Right hindlimb (tissue), 1 donor: ENCODE results near the gene SLC6A18.

Experiments used
- DNase-seq: peaks from one replicate; pipeline ENCODE4 v3.0.0-alpha.2; 2018

SLC6A18 gene

DNA sequence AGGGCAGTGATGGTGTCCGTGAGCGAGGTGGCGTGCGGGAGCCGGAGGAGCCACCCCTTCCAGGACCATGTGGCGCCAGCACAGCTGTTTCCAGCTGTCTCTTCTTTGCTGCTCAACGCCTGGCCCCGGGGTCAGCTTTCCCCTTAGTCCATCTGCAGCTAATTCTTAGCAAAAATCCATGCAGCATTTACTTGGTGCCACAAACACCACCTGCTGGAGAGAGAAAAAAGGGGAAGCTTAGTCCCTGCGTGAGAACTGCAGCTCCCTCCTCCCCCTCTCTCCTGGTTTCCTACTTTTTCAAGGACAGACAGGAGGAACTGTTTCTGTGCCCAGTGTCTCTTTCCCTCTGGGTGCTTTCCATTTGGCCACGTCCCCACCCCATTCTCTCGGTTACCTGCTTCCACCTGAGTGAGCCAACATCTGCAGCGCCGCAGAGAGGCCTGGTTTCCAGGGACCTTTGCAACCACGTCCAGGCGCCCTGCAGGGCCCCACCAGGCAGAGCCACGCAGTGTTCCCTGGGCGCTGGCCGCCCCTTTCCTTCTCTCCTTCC, 20.4 kb upstream of the SLC6A18 start:
- DNase-seq = peak; percentile 74

DNA sequence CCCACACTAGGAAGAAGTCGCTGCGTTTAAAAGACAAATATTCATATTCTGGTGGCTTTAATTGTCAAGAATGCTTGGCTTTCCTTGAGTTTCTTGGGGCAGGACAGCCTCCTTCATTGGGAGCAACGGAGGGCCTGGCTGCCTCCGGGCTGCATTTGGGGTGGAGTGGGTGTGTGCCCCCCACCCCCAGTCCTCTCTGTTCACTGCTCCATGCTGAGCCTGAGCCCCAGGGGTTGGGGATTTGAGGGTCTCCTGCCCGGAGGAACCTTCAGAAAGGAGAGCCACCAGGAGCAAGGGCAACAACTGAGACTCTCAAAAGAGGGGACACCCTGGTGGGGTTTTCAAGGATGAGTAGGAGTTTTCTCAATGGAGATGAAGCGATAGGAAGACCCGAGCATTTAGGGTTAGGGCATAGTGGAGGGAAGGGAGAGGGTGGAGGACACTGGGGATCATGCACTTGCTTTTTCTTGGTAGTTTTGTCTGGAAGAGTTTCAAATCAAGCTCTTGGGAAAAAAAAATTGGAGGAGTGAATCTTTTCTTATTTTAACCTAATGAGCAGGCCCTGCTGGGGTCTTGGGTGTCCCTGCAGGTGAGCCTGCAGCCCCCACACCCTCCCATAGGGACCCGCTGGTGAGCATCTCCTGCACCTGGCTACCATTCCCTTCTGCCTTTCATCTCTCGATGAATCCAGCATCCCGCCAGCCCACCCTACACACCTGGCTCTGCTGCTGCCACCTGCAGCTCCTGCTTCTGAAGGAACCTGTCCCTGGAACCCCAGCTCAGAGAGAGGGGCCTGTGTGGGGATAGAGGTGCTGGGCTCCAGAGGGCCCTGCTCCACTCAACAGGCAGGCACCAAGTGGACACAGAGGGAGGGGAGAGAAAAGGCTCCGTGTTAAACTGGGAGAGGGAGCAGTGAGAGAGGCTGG, 19.7 kb upstream of the SLC6A18 start:
- no peak for DNase-seq

DNA sequence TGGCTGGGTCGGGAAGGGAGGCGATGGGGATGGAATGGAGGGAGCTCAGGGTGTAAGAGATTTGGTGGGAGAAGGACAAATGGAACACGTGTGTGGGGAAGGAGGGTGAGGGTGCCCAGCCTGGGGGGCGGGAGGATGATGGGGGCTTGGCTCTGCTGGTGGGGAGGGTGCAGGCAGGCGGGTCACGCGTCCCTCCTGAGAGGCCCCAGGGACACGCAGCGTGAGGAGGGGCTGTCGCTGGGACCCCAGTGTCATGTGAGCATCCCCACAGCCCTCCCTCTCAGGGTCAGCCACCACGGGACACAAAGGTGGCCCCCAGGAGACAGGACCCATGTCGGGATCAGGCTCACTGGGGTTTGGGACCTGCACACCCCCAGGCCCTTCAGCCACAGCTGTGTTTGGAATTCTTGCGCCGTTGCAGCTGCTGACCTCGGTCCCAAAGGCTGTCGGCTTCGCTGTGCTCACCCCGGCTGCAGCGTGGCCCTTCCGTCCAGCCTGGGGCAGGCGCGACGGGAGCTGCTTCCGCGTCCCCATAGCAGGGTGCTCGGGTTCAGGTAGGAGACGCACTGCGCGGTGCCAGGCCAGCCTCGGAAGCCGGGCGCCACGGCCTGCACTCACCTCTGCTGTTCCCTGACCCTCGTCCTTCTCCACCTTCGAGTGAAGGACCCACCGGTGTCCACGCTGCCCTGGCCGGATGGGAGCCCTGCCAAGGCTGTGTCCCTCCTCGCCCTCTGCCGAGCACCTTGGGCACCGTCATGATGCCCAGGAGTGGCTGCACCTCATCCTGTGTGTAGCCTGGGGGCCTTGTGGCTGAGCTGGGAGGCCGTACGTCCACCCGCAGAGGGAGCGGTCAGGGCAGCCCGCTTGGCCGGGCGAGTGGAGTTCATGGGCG, 18.4 kb upstream of the SLC6A18 start:
- no peak for DNase-seq

DNA sequence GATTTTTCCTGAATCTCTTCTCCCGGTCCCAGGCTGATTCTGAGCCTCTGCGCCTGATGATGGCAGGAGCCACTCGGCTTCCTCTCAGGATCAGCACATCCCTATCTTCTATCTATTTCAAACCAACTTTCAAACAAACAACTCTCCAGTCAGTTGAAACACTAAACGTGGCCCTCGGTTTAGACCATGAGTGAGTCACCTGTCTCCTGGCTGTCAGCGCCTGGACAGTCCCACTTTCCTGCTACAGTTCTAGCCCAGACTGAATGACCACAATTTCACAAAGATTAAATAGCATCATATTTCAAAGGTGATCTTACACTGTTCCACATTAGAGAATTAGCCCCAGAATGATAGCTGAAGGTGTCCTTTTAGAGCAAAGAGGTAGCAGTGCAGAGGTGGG, 17.6 kb upstream of the SLC6A18 start:
- no peak for DNase-seq

DNA sequence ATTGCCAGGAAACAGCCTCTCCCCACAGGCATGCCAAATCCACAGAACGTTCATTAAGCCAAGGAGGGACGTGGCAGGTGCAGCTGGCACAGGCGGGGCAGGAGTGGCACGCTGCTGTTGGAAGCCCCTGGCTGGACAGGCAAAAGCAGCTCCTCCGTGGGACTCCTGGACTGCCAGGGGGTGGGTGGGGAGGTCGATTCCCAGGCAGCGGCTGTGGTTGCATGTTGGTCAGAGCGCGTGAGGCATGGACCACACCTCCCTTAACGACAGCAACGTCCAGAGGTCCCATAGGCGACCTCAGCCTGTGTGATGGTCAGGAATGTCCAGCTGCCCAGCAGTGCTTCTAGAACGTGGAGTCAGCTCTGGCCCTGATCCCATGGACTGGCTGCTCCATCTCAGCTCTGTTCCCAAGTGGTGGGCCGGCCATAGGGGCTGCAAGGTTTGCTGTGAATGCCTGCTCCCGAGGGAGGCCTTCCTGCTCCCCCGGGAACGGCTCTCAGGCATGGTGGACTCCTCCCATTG, 16.9 kb upstream of the SLC6A18 start:
- no peak for DNase-seq

DNA sequence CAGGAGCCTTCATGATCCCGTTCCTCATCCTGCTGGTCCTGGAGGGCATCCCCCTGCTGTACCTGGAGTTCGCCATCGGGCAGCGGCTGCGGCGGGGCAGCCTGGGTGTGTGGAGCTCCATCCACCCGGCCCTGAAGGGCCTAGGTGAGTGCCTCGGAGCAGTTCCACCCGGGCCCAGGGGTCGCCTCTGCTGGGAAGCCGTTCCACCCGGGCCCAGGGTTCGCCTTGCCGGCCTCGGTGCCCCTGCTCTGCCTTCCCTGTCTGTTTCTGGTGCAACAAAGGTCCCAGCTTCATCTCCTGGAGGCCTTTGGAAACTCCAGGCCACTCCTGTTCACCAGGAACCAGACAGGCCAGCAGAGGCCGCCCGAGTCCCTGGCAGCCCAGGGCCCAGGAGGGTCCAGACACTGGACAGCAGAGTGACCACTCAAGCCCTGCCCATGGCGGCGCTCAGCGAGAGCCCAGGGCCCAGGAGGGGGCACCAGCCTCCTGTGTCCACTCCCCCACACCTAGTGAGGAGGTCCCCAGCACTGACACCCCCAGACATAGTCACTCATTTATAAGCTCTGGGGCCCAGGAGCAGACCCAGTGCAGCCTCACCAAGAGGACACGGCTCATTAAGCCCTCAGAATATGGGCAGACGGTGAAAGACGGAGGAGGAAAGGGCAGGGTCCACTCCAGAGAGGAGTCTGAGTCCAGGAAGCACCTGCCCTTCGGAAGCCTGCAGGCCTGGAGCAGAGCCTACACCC, 16.3 kb upstream of the SLC6A18 start:
- no peak for DNase-seq

DNA sequence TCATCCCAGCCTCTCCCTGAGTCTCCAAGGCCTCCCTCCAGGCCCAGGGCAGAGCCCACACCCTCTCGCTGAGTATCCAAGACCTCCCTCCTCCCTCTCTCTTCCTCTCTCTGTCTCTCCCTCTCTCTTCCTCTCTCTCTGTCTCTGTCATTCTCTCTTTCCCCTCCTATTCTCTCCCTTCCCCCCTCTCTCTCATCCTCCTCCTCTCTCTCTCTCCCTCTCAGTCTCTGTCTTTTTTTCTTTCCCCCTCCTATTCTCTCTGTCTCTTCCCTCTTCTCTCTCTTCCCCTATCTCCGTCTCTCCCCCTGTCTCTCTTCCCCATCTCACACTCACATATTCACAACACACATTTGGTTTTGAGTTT, 15.7 kb upstream of the SLC6A18 start:
- DNase-seq = no peak

DNA sequence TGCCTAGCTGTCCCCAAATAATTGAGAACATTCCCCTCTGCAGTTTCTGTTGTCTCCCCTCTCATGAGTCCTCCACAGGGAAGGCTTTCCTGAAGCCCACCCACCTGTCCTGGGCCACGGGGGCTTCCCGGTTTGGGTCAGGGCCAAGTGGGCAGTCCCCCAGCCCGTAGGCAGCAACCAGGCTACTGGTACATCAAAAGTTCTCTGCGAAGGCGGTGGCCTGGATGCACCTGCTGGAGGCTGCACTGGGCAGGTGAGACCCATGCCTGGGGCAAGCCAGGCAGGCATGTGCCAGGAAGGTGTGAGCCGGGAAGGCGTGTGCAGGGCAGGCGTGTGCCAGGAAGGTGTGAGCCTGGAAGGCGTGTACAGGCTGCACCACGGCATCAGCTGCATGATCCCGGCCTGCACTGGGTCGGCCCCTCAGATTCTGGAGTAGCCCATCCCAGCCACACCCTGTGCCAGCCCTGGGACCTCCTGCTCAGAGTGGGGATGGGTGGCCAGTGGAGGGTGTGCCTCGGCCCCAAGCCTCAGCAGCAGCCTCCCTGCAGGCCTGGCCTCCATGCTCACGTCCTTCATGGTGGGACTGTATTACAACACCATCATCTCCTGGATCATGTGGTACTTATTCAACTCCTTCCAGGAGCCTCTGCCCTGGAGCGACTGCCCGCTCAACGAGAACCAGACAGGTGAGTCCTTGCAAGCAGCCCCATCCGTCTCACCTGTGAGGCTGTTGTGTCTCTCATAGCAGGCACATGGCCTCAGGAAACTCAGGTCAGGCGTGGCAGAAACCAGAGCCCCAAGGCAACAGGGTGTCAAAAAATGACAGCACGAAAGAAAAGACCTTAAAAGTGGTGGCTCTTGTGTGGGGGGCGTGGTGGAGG, 15.0 kb upstream of the SLC6A18 start:
- no peak for DNase-seq

DNA sequence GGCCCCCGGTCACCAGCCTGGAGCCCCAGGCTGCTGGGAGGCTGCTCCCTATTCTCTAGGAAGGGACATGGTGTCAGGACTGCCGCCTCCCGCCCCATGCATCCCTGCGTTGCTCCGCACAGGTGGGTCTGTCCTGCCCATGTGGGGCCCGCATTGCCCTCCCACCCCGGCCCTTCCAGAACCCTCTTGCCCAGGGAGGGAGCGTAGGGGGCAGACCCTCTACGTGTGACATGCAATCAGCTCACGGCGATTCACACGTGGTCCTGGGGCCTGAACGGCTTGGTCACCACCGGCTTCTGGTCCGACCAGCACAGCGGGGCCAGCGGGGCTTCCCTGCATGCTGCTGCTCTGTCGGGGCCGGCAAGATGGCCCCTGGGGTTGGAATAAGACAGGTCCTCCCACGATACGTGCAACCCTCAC, 14.3 kb upstream of the SLC6A18 start:
- no peak for DNase-seq

DNA sequence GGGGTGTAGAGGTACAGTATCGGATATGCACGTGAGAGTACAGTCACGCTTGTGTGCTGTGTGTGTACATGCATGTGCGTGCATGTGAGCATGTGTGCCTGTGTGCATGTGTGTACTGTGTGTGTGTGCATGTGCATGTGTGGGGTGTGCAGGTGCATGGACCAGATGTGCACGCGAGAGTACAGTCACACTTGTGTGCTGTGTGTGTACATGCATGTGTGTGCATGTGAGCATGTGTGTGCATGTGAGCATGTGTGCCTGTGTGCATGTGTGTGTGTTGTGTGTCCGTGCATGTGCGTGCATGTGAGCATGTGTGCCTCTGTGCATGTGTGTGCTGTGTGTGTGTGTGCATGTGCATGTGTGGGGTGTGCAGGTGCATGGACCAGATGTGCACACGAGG, 13.5 kb upstream of the SLC6A18 start:
- DNase-seq = no peak

DNA sequence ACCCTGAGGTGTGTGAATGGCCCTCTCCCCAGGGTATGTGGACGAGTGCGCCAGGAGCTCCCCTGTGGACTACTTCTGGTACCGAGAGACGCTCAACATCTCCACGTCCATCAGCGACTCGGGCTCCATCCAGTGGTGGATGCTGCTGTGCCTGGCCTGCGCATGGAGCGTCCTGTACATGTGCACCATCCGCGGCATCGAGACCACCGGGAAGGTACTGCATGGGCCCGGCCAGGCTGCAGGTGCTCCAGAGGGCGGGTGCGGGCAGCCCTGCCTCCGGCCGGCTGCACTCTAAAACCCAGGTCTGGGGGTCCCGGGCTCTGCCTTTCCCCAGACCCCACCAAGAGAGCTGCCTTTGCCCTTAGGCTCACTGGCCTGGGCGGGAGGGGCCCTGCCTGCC, 12.9 kb upstream of the SLC6A18 start:
- DNase-seq = no peak

DNA sequence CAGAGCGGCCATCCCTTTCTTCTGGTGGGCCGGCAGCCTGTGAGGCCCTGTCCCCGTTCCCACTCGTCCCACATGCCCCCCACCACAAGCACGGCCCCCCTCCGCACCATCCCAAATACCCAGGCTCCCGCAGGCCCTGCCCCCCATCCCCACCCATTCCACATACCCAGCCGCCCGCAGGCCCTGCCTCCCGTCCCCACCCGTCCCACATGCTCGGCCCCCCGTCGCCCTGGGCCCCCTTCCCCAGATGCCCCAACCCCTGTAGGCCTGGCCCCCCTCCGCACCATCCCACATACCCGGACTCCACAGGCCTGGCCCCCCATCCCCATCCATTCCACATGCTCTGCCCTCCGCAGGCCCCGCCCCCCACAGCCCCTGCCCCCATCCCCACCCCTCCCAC, 12.3 kb upstream of the SLC6A18 start:
- no peak for DNase-seq

DNA sequence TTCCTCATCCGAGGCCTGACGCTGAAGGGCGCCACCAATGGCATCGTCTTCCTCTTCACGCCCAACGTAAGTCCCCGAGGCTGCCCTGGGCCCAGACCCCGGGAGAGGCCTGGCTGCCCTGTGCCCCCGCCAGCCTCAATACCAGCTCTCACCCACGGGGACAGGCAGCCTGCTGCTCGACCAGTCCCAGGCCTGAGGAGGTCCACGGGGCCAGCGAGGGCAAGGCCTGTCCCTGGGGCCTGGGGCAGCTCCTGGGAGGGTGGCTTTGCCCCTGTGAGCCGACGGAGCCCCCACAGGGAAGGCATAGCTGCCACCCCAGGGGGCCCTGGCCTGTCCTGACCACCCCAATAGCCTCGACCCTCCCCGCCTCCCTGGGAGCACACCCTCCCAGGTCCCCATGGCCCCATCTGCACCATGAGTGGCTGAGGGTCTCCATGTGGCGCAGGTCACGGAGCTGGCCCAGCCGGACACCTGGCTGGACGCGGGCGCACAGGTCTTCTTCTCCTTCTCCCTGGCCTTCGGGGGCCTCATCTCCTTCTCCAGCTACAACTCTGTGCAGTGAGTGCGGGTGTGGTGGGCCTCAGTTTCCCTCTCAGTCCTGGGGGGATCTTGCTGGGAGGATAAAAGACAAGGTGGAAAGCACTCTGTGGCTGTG, 11.5 kb upstream of the SLC6A18 start:
- DNase-seq = no peak

DNA sequence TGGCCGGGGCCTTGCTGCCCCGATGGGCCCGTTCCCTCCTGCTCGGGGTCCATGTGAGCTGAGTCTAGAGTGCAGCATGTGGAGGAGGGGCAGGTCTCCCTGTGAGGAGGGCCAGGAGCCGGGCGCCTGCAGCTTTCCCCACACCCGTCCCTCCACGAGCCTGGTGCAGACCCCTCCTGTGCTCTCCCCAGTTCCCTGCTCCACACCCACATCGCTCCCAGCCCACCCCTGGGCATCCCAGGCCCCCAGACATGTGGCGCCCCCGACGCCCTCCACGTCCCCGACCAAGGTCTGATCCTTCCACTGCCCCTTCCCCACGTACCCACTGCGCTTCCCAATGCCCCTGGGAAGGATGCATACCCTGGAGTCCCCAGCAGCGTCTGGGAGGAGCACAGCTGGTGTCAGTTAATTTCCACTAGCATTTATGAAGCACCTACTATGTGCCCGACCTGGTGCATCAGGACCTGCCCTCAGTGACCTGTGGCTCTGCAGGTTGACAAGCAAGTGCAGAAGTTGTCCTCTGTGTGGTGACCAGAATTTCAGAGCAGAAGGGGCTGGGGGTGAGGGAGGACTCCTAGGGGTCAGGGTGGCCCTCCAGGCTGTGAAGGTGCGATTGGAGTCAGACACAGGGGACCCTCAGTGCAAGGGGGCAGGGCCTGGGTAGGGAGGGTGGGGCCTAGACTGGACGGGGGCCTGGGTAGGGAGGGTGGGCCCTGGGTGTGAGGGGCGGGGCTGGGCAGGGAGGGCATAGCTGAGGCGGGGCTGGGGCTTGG, 10.8 kb upstream of the SLC6A18 start:
- DNase-seq = no peak

DNA sequence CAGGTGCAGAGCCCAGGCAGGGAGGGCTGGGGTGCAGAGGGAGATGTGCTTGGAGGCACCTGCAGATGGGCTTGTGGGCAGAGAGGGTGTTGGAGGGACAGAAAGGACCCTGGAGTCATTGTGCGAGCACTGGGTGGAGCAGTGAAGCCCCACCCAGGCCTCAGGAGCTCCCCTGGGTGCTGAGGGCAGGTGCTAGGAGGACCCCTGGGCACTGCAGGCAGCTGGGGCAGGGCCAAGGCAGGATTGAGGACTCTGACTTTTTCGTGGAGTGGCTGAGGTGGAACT, 10.3 kb upstream of the SLC6A18 start:
- no peak for DNase-seq

DNA sequence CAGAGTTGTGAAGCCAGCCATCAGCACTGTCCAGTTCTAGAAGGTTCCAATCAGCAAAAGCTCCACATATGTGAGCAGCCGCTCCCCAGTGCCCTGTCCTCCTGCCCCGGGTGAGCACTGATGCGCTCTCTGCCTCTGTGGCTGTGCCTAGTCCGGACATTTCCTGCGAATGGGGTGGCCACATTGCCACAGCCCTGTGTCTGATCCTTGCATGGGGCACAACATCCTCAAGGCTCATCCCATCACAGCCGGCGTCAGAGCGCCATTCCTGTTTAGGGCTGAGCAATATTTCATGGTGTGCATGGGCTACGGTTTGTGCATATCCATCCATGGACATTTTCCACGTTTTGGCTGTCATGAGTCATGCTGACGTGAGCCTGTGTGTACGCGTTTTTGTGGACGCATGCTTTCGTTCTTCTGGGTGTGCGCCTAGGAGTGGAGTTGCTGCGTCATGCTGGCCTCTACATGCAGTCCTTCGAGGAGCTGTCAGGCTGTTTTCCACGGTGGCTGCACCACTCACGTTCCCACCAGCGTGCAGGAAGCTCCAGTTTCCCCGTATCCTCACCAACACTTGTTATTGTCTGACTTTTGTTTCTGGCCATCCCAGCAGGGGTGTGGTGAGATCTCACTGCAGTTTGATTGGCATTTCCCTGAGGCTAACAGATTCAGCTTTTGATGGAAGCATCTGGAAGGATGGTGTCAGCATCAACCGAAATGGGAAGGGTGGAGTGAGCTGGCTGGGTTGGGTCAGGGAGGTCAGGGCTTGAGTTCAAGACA, 9.7 kb upstream of the SLC6A18 start:
- DNase-seq = no peak

DNA sequence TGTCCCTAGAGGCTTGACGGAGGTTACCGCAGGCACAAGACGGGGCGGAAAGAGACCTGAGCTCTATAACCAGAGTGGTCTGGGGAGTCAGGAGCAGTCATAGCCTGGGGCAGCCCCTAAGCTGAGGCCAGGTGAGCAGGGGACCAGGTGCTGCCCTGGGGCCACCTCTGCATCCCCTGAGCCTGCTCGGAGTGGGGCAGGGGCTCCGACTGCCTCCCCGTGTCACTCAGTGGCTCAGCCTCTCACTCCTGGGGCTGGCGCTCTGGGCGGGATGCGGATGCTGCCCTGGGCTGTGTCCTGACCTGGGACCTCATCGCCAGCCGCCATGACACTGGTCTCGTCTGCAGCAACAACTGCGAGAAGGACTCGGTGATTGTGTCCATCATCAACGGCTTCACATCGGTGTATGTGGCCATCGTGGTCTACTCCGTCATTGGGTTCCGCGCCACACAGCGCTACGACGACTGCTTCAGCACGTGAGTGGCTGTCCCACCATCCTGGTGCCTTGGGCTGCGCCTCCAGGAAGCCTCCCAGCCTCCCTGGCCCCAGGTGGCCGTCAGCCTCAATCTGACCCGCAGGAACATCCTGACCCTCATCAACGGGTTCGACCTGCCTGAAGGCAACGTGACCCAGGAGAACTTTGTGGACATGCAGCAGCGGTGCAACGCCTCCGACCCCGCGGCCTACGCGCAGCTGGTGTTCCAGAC, 8.8 kb upstream of the SLC6A18 start:
- DNase-seq = no peak

DNA sequence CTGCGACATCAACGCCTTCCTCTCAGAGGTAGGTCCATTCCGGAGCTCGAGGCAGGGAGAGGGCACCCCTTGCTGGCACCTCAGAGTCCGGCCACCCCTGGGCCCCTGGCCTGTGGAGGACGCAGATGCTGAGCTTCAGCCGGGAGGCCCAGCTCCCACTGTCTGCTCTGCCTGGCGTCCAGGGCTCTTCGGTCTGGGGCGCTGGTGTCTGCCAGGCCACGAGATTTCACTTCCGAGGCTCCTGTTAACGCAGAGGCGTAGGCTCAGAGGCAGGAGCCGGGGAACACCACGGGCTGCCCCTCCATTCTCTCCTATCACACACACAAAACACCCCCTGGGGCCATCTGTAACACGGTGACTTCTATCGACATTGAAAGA, 8.3 kb upstream of the SLC6A18 start:
- DNase-seq = no peak

DNA sequence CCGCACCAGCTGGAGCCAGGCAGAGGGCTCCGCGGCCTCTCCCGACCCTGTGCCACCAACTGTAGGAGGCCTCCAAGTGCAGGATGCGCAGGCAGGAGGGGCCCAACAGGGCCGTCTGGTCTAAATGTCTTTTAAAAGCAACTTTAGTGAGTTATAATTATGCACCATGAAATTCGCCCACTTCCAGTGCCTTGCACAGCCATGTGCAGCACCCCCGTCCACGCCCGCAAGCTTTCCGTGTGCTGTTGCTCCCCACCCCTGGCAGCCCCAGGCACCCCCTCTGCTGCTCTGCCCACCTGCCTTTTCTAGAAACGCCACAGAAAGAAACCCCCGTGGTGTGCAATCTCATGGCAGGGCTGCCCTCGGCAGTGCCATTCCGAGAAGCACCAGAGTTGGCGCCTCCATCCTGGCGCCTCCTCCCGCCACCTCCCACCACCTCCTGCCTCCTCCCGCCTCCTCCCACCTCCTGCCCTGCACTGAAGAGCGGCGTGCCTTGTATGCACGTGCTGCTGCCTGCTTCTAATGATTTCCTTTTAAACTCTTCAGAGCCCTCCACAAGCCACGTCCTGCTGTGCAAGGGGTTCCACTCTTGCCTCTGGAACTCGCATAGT, 7.5 kb upstream of the SLC6A18 start:
- no peak for DNase-seq
